Fibroblast of the aortic adventitia (primary cell): Measurements from ENCODE around the gene CECR2. TPM values are rescaled to one million over a fixed set of nuclear protein-coding genes. Genes with fewer than 3 reads are reported as not detected.

Experiments used
- DNase-seq: peaks from one replicate; pipeline ENCODE4 v3.0.0-alpha.2; 2010; ENCODE audit warnings: low read depth
- H3K4me3 ChIP-seq: 2 replicates; pipeline ENCODE4 v1.5.1; 2011; ENCODE audit warnings: low read depth, mild to moderate bottlenecking, control low read depth, low read length, moderate library complexity
- total RNA-seq: library from RNA; depleted of rRNA; stranded (reverse); fragments of >200 nt; gene quantifications from 2 replicates; pipeline ENCODE4 v1.2.3, GENCODE V29; 2012; ENCODE audit warnings: low replicate concordance
- TF ChIP-seq, protein P1 (sequence below): IDR thresholded peaks from 2 replicates; pipeline ENCODE4 v1.5.1; 2011; ENCODE audit warnings: mild to moderate bottlenecking, low read length, control low read depth, inconsistent platforms; ENCODE audit not compliant: insufficient read depth

CECR2 gene
- total RNA-seq, 1 donor: not detected

DNA sequence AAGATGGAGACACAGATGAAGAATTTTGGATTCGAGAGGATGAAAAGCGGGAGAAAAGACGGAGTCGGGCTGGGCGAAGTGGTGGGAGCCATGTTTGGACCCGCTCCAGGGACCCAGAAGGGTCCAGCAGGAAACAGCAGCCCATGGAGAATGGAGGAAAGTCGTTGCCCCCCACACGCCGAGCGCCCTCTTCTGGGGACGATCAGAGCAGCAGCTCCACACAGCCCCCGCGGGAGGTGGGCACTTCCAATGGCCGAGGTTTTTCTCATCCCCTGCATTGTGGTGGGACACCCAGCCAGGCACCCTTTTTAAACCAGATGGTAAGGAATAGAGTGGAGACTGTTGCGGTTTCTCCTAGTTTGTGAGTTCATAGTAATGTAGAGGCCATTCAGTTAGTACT lies 171.2 kb downstream of the CECR2 start:
- H3K4me3 ChIP-seq: no peak overlapping the region
- TF ChIP-seq, protein P1, sequence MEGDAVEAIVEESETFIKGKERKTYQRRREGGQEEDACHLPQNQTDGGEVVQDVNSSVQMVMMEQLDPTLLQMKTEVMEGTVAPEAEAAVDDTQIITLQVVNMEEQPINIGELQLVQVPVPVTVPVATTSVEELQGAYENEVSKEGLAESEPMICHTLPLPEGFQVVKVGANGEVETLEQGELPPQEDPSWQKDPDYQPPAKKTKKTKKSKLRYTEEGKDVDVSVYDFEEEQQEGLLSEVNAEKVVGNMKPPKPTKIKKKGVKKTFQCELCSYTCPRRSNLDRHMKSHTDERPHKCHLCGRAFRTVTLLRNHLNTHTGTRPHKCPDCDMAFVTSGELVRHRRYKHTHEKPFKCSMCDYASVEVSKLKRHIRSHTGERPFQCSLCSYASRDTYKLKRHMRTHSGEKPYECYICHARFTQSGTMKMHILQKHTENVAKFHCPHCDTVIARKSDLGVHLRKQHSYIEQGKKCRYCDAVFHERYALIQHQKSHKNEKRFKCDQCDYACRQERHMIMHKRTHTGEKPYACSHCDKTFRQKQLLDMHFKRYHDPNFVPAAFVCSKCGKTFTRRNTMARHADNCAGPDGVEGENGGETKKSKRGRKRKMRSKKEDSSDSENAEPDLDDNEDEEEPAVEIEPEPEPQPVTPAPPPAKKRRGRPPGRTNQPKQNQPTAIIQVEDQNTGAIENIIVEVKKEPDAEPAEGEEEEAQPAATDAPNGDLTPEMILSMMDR: no peak
- DNase-seq: no peak

DNA sequence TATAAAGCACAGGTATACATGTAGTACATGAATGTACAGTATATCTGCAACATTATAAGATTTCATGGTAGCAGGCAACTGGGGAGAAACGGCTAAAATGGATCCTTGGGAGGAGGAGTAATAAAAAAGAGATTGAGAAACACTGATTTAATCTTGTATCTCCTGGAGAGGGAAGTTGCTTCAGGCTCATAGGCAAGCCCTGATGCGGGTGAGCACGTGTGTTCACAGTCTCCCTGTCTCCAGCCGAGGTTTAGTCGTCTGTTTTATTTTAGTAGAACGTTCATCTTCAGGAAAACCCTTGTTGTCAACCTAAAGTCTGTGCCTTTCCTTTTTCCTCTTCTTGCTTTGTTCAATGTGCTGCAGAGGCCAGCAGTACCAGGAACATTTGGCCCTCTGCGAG lies 172.2 kb downstream of the CECR2 start:
- H3K4me3 ChIP-seq: no peak overlapping the region
- TF ChIP-seq, protein P1: no peak
- DNase-seq: no peak

DNA sequence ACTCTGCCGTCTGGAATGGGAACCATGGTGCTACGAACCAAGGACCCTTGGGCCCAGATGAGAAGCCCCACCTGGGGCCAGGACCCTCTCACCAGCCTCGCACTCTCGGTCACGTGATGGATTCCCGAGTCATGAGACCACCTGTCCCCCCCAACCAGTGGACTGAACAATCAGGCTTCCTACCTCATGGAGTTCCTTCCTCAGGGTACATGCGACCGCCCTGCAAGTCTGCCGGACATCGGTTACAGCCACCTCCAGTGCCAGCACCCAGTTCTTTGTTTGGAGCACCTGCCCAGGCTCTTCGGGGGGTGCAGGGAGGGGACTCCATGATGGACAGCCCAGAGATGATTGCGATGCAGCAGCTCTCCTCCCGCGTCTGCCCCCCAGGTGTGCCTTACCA lies 173.2 kb downstream of the CECR2 start:
- no peak overlapping the region for H3K4me3 ChIP-seq
- TF ChIP-seq, protein P1: no peak
- DNase-seq: no peak

DNA sequence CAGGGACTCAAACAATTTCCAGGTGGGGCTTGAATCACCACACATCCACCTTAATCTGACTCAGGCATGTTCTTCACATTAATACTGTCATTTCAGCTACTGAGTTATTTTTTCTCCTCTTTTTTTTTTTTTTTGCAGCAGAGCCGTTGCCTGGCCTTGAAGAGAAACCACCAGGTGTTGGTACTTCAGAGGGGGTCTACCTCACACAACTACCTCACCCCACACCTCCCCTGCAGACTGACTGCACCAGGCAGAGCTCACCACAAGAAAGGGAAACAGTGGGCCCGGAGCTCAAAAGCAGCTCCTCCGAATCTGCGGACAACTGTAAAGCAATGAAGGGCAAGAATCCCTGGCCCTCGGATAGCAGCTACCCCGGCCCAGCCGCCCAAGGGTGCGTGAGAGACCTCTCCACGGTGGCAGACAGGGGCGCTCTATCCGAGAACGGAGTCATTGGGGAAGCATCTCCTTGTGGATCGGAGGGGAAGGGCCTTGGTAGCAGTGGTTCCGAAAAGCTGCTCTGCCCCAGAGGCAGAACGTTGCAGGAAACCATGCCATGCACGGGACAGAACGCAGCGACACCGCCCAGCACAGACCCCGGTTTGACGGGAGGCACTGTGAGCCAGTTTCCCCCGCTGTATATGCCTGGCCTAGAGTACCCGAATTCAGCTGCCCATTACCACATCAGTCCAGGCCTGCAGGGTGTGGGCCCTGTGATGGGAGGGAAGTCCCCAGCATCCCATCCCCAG lies 178.9 kb downstream of the CECR2 start:
- TF ChIP-seq, protein P1: no peak
- H3K4me3 ChIP-seq: no peak overlapping the region
- no peak for DNase-seq

DNA sequence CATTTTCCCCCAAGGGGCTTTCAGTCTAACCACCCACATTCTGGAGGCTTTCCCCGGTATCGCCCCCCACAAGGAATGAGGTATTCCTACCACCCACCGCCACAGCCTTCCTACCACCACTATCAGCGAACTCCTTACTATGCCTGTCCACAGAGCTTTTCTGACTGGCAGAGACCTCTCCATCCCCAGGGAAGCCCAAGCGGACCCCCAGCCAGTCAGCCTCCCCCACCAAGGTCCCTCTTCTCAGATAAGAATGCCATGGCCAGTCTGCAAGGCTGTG lies 179.4 kb downstream of the CECR2 start:
- TF ChIP-seq, protein P1: no peak
- DNase-seq: no peak
- no peak overlapping the region for H3K4me3 ChIP-seq

DNA sequence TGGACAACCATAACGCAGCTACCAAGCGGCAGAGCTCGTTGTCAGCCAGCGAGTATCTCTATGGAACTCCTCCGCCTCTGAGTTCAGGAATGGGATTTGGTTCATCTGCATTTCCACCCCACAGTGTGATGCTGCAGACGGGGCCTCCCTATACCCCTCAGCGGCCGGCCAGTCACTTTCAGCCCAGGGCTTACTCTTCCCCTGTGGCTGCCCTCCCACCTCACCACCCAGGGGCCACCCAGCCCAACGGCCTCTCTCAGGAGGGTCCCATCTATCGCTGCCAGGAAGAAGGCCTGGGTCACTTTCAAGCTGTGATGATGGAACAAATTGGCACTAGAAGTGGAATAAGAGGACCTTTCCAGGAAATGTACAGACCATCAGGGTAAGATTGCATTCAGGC lies 179.9 kb downstream of the CECR2 start:
- H3K4me3 ChIP-seq: no peak overlapping the region
- TF ChIP-seq, protein P1: no peak
- no peak for DNase-seq

DNA sequence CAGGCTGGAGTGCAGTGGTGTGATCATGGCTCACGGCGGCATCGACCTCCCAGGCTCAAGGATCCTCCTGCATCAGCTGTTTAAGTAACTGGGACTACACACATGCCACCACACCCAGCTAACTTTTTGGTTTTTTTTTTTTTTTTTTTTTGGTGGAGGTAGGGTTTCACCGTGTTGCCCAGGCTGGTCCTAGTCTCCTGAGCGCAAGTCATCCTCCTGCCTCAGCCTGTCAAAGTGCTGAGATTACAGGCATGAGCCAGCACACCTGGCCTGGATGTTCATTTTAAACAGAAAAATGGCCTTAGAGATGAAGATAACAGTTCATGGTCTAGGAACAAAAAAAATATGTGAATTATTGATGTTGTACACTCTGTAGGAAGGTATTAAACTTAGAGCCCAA lies 180.4 kb downstream of the CECR2 start:
- TF ChIP-seq, protein P1: no peak
- no peak overlapping the region for H3K4me3 ChIP-seq
- DNase-seq: no peak
